ENCODE measurements around the gene PLCD1. TPM values are rescaled to one million over a fixed set of nuclear protein-coding genes. Genes with fewer than 3 reads are reported as not detected.

PLCD1 gene
- total RNA-seq, 4 donors from 2014 or later = 9.7 to 41.5 (median 27.2) TPM

DNA sequence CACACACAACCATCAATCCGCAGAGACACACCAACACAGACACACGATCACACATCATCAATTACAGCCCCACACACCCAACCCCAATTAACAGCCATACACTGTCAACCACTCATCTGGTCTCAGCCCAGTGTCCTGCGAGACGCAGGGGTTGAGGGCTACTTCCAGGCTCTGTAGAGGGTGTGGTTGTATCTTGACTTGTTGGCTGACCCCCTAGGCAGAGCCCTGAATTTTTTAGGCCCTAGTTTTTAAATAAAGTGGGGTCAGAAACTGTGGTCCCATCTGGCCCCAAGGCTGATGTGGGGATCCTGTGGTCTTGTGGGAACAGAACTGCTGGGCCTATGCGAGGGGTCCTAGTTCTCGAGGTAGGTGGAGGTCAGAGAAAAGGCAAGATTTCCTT is 29.6 kb downstream of the PLCD1 start:
- TF ChIP-seq, protein P1, sequence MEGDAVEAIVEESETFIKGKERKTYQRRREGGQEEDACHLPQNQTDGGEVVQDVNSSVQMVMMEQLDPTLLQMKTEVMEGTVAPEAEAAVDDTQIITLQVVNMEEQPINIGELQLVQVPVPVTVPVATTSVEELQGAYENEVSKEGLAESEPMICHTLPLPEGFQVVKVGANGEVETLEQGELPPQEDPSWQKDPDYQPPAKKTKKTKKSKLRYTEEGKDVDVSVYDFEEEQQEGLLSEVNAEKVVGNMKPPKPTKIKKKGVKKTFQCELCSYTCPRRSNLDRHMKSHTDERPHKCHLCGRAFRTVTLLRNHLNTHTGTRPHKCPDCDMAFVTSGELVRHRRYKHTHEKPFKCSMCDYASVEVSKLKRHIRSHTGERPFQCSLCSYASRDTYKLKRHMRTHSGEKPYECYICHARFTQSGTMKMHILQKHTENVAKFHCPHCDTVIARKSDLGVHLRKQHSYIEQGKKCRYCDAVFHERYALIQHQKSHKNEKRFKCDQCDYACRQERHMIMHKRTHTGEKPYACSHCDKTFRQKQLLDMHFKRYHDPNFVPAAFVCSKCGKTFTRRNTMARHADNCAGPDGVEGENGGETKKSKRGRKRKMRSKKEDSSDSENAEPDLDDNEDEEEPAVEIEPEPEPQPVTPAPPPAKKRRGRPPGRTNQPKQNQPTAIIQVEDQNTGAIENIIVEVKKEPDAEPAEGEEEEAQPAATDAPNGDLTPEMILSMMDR (IDR thresholded peaks at IDR 0.05) = no peak
- no peak for TF ChIP-seq POLR2A (IDR thresholded peaks at IDR 0.05)

DNA sequence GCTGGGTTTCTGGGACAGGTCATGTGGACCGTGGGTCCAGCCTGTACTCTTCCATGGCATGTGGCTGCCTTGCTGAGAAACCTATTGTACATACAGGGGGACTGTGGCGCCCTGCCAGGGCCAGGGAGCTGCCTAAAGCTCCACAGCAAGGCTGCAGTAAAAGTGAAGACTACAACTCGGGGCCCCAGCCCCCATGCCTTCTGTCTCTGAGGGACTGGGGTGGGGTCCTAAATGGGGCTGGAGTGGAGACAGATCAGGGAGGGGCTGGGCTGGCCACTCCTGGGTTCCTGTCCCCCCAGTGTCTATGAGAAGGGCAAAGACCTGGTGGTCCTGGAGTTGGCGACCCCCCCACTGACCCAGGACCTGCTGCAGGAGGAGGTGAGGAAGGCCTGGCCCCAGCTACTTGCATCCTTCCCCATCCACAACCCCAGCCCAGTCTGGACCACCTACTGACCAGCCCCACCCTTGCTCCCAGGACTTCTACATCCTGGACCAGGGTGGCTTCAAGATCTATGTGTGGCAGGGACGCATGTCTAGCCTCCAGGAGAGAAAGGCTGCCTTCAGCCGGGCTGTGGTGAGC is 31.6 kb downstream of the PLCD1 start:
- Histone ChIP-seq H3K4me1 (peaks cover 5 to 8% of the 10 kb centered on the region in 2 donors), H3K9me3 (no peaks in the 10 kb centered on the region), H3K27ac (peak overlapping the region; percentile 88 to 90), H3K4me3 (peak overlapping the region in 1 of 2 donors; percentile 48), H3K27me3 (no peaks in the 10 kb centered on the region), H3K36me3 (no peaks in the 10 kb centered on the region)
- DNase-seq = peak in 1 of 2 donors; percentile 43
- intact Hi-C loops (cut with DNase I; ENCODE audit: low total_unique reads) = no loop called here
- TF ChIP-seq POLR2A (IDR thresholded peaks at IDR 0.05) = no peak
- TF ChIP-seq, protein P1 (IDR thresholded peaks at IDR 0.05) = no peak

More for the DNA sequence above, 29.6 kb downstream of the PLCD1 start:
- no peaks in the 10 kb centered on the region for H3K27me3 ChIP-seq
- intact Hi-C loops (cut with DNase I; ENCODE audit: low total_unique reads) = loop anchor here (10.0 kb wide), 1 partner anchor 145 kb away; no protein-coding TSS in a partner anchor
- H3K4me1 ChIP-seq = peaks cover 4 to 5% of the 10 kb centered on the region in 2 donors
- no peaks in the 10 kb centered on the region for H3K9me3 ChIP-seq
- no peak for DNase-seq
- H3K36me3 ChIP-seq = no peaks in the 10 kb centered on the region
- no peak overlapping the region for H3K4me3 ChIP-seq
- H3K27ac ChIP-seq = no peak overlapping the region

DNA sequence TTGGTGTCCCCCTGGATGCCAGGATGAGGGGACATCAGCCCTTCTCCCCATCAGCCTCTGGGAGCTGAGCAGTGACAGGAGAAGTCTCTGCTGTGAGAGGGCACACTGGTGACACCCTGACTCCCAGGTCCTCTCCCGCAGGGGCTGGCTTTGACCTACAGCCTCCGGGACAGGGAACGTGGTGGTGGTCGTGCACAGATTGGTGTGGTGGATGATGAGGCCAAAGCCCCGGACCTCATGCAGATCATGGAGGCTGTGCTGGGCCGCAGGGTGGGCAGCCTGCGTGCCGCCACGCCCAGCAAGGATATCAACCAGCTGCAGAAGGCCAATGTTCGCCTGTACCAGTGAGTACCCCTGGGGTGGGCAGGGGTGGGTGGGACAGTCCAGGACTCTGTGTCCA is 32.1 kb downstream of the PLCD1 start:
- no peaks in the 10 kb centered on the region for H3K9me3 ChIP-seq
- TF ChIP-seq, protein P1 (IDR thresholded peaks at IDR 0.05) = no peak
- no peak for TF ChIP-seq POLR2A (IDR thresholded peaks at IDR 0.05)
- H3K36me3 ChIP-seq = no peaks in the 10 kb centered on the region
- no peak for DNase-seq
- H3K27ac ChIP-seq = peak overlapping the region in 1 of 2 donors; percentile 90
- H3K27me3 ChIP-seq = no peaks in the 10 kb centered on the region
- H3K4me3 ChIP-seq = no peak overlapping the region
- intact Hi-C loops (cut with DNase I; ENCODE audit: low total_unique reads) = no loop called here
- H3K4me1 ChIP-seq = peaks cover 5 to 8% of the 10 kb centered on the region in 2 donors

GRCh38 chr3:37996785-37997301 is 32.6 kb downstream of the PLCD1 start:
- Histone ChIP-seq H3K9me3 (no peaks in the 10 kb centered on the region), H3K4me1 (peaks cover 5 to 8% of the 10 kb centered on the region in 2 donors), H3K36me3 (no peaks in the 10 kb centered on the region), H3K27ac (peak overlapping the region in 1 of 2 donors; percentile 90), H3K27me3 (no peaks in the 10 kb centered on the region), H3K4me3 (no peak overlapping the region)
- intact Hi-C loops (cut with DNase I; ENCODE audit: low total_unique reads) = no loop called here
- TF ChIP-seq, protein P1 (IDR thresholded peaks at IDR 0.05) = peak; percentile 70 to 88 (median 82)
- TF ChIP-seq POLR2A (IDR thresholded peaks at IDR 0.05) = no peak
- peak; percentile 71 to 73 for DNase-seq

All from uterus (tissue), 4 donors.